SIG-M5 treated with dmso at 0.1 percent for 504 hours (cell line): Measurements from ENCODE around the gene TUBA8.
"Not testable (repeated sequence)": the region's sequence is repeated elsewhere in the genome, so short reads cannot be mapped to it uniquely, and the experiment has no call there.

ENCODE experiments used
- DNase-seq: peaks from one replicate; lab custom pipeline; 2025; ENCODE audit not compliant: unreplicated experiment; lab: John Stamatoyannopoulos, UW

Gene TUBA8

GRCh38 chr22:18104566-18104965 lies 6.0 kb upstream of the TUBA8 start:
- DNase-seq, result no peak

GRCh38 chr22:18105981-18106380 lies 4.6 kb upstream of the TUBA8 start:
- DNase-seq, result not testable (repeated sequence)

GRCh38 chr22:18106550-18107341 lies 3.9 kb upstream of the TUBA8 start:
- DNase-seq, result not testable (repeated sequence)

GRCh38 chr22:18108187-18108586 lies 2.4 kb upstream of the TUBA8 start:
- no peak for DNase-seq

- no peak for DNase-seq
These were observed 1.0 kb upstream of the TUBA8 start for GRCh38 chr22:18109410-18110193.

- DNase-seq, result no peak
These were observed 547 bp downstream of the TUBA8 start for GRCh38 chr22:18110954-18111758.

- DNase-seq, result no peak
These were observed 1.2 kb downstream of the TUBA8 start for GRCh38 chr22:18111759-18112330.

GRCh38 chr22:18112440-18112839 lies 1.8 kb downstream of the TUBA8 start:
- DNase-seq, result no peak

GRCh38 chr22:18113680-18114394 lies 3.2 kb downstream of the TUBA8 start:
- DNase-seq, result no peak

GRCh38 chr22:18114495-18114894 lies 3.9 kb downstream of the TUBA8 start:
- no peak for DNase-seq

- no peak for DNase-seq
These were observed 4.5 kb downstream of the TUBA8 start for GRCh38 chr22:18114976-18115652.

GRCh38 chr22:18115906-18116371 lies 5.3 kb downstream of the TUBA8 start:
- no peak for DNase-seq

GRCh38 chr22:18116634-18117033 lies 6.0 kb downstream of the TUBA8 start:
- DNase-seq, result no peak

GRCh38 chr22:18118345-18118915 lies 7.8 kb downstream of the TUBA8 start:
- no peak for DNase-seq

- no peak for DNase-seq
These were observed 9.0 kb downstream of the TUBA8 start for GRCh38 chr22:18119409-18120110.

GRCh38 chr22:18120857-18121256 lies 10.2 kb downstream of the TUBA8 start:
- no peak for DNase-seq

- DNase-seq, result no peak
These were observed 10.9 kb downstream of the TUBA8 start for GRCh38 chr22:18121506-18121905.

- DNase-seq, result no peak
These were observed 11.4 kb downstream of the TUBA8 start for GRCh38 chr22:18121954-18122554.
